ENCODE measurements around the gene AZI2.
A peak's percentile ranks its signal among the peaks of the same experiment; 100 is the strongest.

The AZI2 gene

DNA sequence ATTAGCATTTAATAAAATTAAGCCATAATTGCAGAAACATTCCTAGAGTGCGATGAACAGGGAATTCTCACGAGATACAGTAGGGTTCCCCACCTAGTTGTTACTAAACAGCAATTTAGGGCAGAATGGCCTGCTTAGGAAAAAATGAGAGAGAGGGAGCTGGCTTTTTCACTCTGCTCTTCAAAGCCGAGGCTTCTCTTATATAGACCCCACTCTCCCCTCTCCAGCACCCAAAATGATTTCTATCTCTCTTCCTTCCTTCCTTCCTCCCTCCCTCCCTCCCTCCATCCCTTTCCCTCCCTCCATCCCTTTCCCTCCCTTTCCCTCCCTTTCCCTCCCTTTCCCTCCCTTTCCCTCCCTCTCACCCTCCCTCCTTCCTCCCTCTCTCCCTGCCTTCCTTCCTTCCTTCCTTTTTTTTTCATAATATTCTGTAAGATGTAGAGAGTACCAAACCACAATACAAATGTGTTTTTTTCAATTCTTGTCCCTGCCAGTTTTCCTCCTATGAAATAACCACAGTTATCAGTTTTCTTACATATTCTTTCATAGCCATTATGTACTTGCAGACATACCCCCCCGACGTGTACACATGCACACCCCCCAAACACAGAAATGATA is 48.2 kb downstream of the AZI2 start:
- DNase-seq = no peak

DNA sequence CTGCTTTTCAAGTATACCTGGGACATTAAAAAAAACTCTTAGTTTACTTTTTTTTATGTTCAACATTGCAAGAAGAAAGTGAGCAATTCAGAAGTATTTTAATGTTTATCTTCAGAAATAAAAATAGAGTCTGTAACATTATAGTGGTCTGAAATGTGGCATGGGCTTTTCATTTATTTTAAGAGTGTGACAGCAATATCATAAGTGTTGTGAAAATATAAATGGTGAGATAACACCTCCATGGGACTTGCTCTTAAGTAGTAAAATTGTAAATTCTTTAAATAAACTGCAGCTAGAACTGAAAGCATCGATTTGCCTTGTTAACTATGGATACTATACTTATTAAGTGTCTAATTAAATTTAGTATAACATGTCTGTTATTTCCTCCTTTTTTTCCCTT is 48.9 kb downstream of the AZI2 start:
- DNase-seq = no peak

DNA sequence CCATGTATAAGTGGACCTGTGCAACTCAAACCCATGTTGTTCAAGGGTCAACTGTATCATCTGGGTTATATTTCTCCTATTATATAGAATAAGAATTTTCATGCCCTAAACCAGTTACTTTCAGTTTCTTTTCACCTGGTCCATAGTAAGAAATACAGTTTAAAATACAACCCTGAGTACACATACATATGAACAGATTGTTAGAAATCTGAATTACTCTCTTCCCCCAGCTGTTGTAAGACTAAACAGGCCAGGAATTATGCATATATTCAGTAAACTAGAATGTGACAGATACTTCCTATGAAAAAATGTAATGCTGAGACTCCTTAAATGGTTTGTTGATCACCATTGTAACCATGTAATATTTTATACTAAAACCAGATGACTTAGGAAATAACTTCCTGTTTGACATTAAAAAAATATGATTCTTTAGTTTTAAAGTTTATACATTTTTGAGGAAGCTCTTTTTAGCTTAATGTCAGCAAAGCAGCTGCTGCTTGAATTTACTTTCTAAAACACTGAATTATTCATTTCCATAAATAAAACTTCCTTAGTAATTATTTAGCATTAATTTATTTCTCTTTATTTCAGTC is 52.6 kb downstream of the AZI2 start:
- DNase-seq = peak; percentile 16

DNA sequence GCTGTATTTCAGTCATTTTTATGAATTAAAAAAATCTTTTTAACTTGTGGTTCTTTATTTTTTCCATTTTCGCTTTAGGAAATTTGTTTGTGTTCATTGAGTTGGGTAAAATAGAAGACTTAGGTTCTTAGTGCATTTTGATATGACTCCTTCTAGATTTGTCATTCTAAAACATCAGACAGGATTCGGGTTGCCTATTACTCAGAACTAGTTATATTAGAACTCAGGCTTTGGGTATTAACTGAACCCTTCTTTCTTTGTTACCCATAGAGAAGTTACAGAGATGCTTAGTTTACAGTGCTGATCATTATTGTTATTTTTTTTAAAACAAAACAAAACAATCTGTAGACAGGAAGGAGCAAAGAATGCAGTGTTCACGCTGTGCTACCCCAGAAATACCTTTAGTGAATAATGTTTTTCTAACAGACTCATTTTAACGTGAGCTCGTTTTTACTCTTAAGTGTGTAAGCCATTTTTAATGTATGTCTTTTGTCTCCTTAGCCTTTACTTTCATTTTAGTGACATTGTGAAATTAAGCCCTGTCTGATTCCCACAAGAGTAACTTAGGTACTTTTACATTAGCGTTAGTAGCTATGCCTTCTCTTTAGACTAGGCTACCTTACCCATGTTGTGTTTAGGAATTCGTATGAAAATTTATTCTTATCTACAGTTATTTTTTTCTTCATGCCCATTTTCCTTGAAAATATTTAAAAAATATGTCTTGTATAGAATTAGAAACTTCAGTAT is 53.8 kb downstream of the AZI2 start:
- no peak for DNase-seq

DNA sequence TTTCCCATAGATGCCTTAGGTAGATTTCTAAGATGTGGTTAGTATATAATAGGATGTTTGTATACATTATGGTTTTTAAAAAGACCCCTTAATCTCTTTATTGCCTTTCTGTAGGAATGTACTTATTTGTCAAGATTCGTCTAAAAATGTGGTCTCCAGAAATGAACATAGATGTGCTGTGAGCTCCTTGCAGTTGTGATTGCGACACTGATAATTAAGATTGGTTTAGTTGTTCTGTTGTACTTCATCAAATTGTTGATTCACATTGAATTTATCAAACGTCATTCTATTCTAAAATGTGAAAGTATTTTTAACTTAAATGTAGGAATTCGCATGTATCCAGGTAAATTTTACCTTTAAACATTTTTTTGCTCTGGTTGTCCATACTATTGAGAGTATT is 56.0 kb downstream of the AZI2 start:
- DNase-seq = no peak

DNA sequence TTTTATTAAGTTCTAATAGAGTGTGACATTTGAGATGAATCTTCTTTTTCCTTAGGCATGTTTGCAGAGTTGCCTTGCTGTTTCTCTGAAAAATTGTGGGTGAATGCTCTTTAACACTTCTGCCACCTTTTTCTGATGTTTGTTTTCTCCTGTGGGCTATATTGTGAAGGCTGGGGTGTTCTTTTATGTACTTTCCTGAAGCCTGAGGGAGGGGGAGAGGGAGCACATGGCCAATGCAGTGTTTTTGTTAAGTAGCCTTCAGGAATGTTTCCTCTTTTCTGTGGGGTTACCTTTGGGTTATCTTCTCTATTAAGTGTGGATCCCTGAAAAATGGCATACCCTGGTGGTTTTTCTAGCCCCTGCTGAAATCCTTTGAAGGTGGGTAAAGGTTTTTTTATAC is 57.0 kb downstream of the AZI2 start:
- DNase-seq = no peak

DNA sequence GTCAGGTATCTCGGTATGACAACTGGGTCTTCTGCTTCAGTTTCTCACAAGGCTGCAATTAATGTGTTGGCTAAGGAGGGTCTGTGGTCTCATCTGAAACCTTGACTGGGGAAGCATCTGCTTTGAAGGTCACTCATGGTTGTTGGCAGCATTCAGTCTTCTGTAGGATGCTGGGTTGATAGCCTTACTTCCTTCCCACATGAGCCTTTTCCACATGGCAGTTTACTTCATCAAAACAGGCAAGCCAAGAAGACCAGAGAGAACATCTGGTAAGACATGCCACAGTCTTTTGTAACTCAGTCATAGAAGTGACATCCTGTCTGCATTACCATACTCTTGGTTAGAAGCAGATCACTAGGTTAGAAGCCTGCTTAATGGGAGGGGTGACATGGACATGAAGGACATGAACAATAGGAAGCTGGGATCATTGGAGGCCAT is 57.7 kb downstream of the AZI2 start:
- DNase-seq = no peak

DNA sequence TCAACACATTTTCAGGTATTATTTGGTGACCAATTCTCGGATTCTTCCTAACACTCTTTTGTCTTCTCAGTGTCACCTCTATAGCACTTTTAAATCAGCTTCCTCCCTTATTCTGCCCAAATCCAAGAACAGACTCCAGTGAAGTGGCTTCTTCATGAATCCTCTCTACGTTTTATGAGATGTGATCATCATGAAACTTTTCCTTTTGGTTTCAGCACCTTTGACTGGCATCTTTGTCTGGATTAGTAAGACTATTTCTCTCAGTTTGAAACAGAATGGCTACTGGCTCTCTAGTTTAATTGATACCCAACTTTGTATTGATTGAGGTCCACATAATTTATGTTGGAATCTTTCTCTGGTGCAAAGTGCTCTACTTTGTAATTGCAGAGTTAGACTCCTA is 61.6 kb downstream of the AZI2 start:
- peak; percentile 9 for DNase-seq

DNA sequence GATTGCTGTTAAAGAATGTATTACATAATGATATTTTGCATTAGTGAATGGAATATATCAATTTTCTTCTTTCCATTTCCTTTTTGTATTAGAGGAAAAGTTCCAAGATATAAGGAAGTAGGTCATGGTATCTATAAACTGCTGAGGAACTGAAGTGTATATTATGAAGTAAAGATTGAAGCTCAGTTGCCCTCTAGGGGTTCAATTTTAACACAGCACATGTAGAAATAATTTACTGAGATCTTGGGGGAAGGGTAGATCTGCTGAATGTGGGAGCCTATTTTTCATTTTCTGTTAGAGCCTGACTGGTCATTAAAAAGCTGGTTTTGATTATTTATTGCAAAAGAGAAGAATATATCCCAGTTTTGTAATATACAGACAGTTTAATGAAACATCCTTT is 62.0 kb downstream of the AZI2 start:
- peak; percentile 47 for DNase-seq

DNA sequence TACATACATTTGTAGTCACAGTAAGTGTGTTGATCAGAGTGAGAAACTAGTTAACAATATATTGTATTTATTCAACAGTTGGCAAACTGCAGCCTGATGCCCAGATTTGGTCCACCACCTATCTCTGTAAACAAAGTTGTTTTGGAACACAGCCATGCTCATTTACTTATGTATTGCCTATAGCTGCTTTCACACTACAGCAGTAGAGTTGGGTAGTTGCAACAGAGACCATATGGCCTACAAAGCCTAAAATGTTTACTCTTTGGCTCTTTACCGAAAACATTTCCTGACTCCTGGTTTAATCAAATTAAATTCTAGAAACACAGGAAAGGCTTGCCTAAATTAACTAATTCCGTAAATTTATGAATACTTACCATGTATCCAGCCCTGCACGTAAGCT is 67.8 kb downstream of the AZI2 start:
- no peak for DNase-seq

DNA sequence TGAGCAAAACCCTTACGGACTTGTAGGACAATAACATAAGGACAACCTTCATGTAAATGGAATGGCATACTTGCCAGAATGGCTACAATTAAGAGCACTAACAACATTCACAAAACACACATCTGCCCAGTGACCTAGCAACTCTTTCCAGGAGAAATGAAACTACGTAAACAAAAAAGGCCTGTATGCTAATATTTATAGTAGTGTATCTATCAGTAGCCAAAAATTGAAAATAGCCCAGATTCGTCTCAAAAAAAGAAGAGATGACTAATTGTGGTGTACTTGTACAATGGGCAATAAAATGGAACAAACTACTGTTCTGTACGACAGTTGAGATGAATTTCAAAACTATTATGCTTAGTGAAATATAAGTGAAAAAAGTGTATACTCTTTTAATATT is 68.9 kb downstream of the AZI2 start:
- DNase-seq = no peak

DNA sequence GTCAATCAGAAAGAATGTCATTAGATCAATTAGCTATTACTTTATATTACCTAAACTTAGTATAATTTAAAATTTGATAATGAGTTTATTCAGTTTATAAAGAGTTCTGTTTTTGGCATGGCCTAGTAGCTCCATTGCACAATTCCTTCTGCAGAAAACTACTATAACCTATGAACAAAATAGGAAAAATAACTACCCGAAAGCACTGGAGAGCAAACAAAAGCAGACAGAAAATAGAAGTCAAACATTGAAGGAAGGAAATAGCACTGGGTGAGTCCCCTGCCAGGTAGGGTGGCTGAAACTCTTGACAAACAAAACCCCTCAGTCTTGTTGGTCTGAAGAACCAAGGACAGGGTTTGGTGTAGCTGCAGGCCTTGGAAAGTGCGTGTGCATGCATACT is 69.7 kb downstream of the AZI2 start:
- DNase-seq = no peak

DNA sequence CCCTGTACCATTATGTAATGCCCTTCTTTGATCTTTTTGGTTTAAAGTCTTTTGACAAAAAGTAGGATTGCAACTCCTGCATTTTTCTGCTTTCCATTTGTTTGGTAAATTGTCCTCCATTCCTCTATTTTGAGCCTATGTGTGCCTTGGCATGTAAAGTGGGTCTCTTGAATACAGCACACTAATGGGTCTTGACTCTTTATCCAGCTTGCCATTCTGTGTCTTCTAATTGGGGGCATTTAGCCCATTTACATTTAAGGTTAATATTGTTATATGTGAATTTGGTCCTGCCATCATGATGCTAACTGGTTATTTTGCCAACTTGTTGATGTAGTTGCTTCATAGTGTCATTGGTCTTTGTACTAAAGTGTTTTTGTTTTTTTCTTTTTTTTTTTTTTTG is 74.8 kb downstream of the AZI2 start:
- DNase-seq = no peak
